Breast epithelium (tissue), 4 donors: ENCODE results near the gene UCK2. TPM values are rescaled to one million over a fixed set of nuclear protein-coding genes. Genes with fewer than 3 reads are reported as not detected.

Source experiments
- DNase-seq, 2 donors: peaks; one replicate each; pipeline ENCODE4 v3.0.0-alpha.2; 2019; ENCODE audit warnings: low spot score in 2 of 2
- H3K27ac ChIP-seq, 2 donors: fragments of 200-600 bp; sonication (generic) in 1 of 2; one replicate each; pipeline ENCODE4 v1.5.1; 2016 to 2019; ENCODE audit warnings: mild to moderate bottlenecking in 1 of 2
- H3K27me3 ChIP-seq, 2 donors: fragments of 200-600 bp; sonication (generic) in 1 of 2; one replicate each; pipeline versions ENCODE4 v1.5.1 to v1.6.0; 2017 to 2019; ENCODE audit warnings: control low read depth in 1 of 2, mild to moderate bottlenecking in 1 of 2
- H3K36me3 ChIP-seq: fragments of 200-600 bp; one replicate; pipeline ENCODE4 v1.5.1; 2019
- H3K4me1 ChIP-seq, 2 donors: fragments of 200-600 bp; sonication (generic); one replicate each; pipeline ENCODE4 v1.5.1; 2016 to 2019; ENCODE audit warnings: control low read depth in 1 of 2
- H3K4me3 ChIP-seq, 3 donors: fragments of 200-600 bp; sonication (generic); 1 replicate in 2 of 3; 2 replicates in 1 of 3; pipeline ENCODE4 v1.5.1; 2016 to 2019; ENCODE audit warnings: mild to moderate bottlenecking in 3 of 3, moderate library complexity in 2 of 3
- H3K9me3 ChIP-seq, 2 donors: fragments of 200-600 bp; sonication (generic) in 1 of 2; one replicate each; pipeline ENCODE4 v1.5.1; 2016 to 2019; ENCODE audit warnings: control low read depth in 1 of 2
- POLR2A ChIP-seq: fragments of 450-650 bp; IDR thresholded peaks from one replicate; pipeline ENCODE4 v1.6.1; 2016; ENCODE audit warnings: antibody characterized with exemption, mild to moderate bottlenecking, moderate library complexity
- POLR2AphosphoS5 ChIP-seq, 3 donors: sonication (generic); formaldehyde crosslinking; IDR thresholded peaks; one replicate each; pipeline ENCODE4 v1.6.1; 2017; ENCODE audit warnings: antibody characterized with exemption in 3 of 3
- intact Hi-C: fragments of 100-400 bp; cut with DNase I; formaldehyde crosslinking; loops from one replicate; pipeline ENCODE4 v1.15.1; 2023; ENCODE audit warnings: low total_unique reads
- total RNA-seq, 3 donors: library from RNA; depleted of rRNA; stranded (reverse); fragments of >200 nt; gene quantifications; one replicate each; pipeline ENCODE4 v1.1.0, GENCODE V29; 2016
- TF ChIP-seq, protein P1 (sequence below), 3 donors: fragments of 450-650 bp; IDR thresholded peaks; one replicate each; pipeline ENCODE4 v1.5.1; 2016 to 2017; ENCODE audit warnings: antibody characterized with exemption in 3 of 3, mild to moderate bottlenecking in 3 of 3, moderate library complexity in 3 of 3

The UCK2 gene
- total RNA-seq, 3 donors from 2014 or later: 13.6 to 51.1 (median 45.9) TPM

DNA sequence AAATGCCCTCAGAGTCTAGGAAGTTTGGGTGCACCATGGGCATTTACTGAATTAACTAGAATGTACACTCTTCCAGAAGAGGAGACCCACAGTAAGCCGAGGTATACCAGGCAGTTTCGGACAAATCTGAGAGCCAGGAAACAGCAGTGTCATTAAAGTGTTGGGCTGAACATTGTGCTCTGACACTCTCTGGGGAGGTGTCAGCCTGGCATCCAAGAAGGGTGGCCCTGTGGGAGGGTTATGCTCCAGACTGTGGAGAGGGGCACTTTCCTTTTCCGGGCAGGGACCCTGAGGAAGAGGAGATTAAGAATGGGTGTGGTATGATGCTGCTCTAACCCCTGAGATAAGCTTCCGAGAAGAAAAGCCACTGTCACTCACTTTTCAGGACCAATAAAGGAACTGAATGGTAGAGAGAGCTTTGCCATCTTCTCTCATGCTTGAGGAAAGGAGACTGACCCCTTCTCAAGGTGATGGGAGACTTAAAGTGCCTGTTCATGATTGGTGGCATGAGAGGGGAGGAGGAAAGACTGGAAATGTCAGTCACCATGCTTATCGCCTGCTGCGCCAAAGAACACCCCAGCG, 98.2 kb downstream of the UCK2 start:
- DNase-seq: no peak
- no peaks in the 10 kb centered on the region for H3K36me3 ChIP-seq
- no peak overlapping the region for H3K27ac ChIP-seq
- intact Hi-C loops: no loop called here
- no peaks in the 10 kb centered on the region for H3K9me3 ChIP-seq
- no peaks in the 10 kb centered on the region for H3K4me1 ChIP-seq
- no peak overlapping the region for H3K4me3 ChIP-seq
- H3K27me3 ChIP-seq: no peaks in the 10 kb centered on the region
- TF ChIP-seq, protein P1, sequence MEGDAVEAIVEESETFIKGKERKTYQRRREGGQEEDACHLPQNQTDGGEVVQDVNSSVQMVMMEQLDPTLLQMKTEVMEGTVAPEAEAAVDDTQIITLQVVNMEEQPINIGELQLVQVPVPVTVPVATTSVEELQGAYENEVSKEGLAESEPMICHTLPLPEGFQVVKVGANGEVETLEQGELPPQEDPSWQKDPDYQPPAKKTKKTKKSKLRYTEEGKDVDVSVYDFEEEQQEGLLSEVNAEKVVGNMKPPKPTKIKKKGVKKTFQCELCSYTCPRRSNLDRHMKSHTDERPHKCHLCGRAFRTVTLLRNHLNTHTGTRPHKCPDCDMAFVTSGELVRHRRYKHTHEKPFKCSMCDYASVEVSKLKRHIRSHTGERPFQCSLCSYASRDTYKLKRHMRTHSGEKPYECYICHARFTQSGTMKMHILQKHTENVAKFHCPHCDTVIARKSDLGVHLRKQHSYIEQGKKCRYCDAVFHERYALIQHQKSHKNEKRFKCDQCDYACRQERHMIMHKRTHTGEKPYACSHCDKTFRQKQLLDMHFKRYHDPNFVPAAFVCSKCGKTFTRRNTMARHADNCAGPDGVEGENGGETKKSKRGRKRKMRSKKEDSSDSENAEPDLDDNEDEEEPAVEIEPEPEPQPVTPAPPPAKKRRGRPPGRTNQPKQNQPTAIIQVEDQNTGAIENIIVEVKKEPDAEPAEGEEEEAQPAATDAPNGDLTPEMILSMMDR (IDR thresholded peaks at IDR 0.05): no peak
- TF ChIP-seq POLR2AphosphoS5 (IDR thresholded peaks at IDR 0.05) (no peak), POLR2A (no peak)

DNA sequence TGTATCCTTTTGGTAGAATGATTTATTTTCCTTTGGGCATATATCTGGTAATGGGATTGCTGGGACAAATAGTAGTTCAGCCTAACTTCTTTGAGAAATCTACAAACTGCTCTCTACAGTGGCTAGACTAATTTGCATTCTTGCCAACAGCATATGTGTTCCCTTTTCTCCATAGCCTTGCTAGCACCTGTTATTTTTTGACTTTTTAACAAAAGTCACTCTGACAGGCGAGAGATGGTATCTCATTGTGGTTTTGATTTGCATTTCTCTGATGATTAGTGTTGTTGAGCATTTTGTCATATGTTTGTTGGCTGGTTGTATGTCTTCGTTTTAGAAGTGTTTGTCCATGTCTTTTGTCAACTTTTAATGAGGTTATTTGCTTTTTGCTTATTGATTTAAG, 99.8 kb downstream of the UCK2 start:
- Histone ChIP-seq H3K4me1 (no peaks in the 10 kb centered on the region), H3K4me3 (no peak overlapping the region), H3K36me3 (no peaks in the 10 kb centered on the region), H3K9me3 (no peaks in the 10 kb centered on the region), H3K27me3 (no peaks in the 10 kb centered on the region), H3K27ac (no peak overlapping the region)
- TF ChIP-seq, protein P1 (IDR thresholded peaks at IDR 0.05): no peak
- TF ChIP-seq POLR2A: no peak
- intact Hi-C loops: no loop called here
- no peak for DNase-seq

DNA sequence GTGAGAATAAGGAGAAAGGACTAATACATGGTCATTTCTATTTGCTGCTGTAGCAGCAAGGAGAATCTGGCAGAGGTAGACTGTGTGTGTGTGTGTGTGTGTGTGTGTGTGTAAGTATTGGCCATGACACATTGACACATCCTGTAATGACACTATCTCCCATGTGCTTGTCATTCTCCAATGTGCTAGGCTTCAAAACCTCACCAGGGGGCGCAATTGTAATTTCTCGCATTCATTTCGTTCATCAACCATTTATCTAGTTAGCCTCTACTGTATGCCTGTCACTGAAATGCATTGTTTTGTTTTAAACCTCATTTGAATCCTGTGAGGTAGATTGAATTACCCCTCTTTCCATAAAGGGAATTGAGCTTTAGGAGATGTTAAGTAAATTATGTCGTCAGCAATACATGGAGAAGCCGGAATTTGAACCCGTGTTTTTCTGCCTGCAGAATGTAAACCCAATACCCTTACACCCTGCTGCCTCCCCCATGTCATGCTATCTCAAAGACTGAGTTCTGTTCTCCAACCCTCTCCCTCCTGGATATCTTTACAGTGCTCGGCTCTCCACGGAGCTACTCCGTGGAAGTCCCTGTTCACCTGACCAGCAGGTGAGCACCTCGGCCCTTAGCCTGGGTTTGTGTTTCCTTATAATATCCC, 100.8 kb downstream of the UCK2 start:
- TF ChIP-seq POLR2A: no peak
- TF ChIP-seq, protein P1 (IDR thresholded peaks at IDR 0.05): peak in 2 of 3 donors; percentile 37 to 49
- no peak for DNase-seq
- intact Hi-C loops: no loop called here

DNA sequence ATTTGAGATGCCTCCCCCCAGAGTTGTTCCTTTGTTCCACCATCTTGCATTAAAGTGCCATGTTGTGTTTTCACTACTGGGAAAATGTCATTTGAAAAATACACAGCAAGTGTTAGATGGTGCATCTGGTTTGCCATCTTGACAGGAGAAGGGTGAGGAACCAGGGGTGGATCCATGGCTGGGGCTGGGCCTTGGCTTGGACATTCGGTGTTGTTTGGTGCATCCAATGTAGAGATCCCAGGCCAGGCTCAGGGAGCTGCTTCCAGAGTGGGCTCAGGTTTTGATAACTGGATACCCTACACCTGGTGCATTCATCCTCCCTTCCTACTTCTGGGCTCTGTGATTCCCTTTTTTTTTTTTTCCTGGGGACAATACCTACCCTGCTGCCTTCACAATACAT, 103.5 kb downstream of the UCK2 start:
- intact Hi-C loops: no loop called here
- no peak overlapping the region for H3K4me3 ChIP-seq
- TF ChIP-seq, protein P1 (IDR thresholded peaks at IDR 0.05): no peak
- TF ChIP-seq POLR2A (no peak), POLR2AphosphoS5 (IDR thresholded peaks at IDR 0.05) (no peak)

More for the DNA sequence above, 100.8 kb downstream of the UCK2 start:
- Histone ChIP-seq H3K9me3 (no peaks in the 10 kb centered on the region), H3K4me1 (no peaks in the 10 kb centered on the region), H3K27me3 (no peaks in the 10 kb centered on the region), H3K36me3 (no peaks in the 10 kb centered on the region), H3K4me3 (no peak overlapping the region), H3K27ac (no peak overlapping the region)

DNA sequence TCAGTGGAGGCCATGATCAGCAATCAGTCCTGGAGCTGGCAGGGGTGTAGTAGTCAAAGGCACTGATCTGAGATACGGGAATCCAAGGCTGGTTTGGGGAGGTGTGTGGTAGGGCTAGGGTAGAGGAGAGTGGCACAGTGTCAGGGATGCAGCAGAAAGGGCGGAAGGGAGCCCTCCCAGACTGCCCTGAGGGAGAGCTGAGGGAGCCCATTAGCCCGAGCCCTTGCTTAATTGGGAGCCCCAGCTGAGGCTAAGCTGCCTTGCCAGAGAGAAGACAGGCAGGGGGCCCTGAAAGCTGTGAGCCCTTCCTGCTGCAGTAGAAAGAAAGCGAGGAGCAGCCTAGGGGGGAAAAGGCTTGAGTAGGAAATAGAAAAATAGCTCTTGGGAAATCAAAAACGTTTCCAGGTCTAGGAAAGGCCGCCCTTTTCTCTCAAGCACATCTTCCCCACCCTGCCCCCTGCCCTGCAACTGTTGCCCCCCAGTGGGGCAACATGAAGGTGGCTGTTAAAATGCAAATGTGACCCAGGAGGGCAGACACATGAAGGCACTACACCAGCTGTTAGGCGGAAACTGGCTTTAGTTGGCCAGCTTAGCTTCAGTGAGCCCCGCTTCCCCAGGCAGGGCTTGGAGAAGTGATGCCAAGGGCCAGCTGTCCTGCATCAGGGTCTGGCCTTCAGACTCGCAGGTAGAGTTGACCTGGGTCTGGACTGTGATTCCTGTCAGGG, 106.2 kb downstream of the UCK2 start:
- Histone ChIP-seq H3K4me1 (no peaks in the 10 kb centered on the region), H3K27ac (no peak overlapping the region), H3K9me3 (no peaks in the 10 kb centered on the region), H3K4me3 (no peak overlapping the region), H3K36me3 (no peaks in the 10 kb centered on the region), H3K27me3 (no peaks in the 10 kb centered on the region)
- TF ChIP-seq, protein P1 (IDR thresholded peaks at IDR 0.05): no peak
- TF ChIP-seq POLR2AphosphoS5 (IDR thresholded peaks at IDR 0.05) (no peak), POLR2A (no peak)
- intact Hi-C loops: no loop called here
- no peak for DNase-seq

More for the DNA sequence above, 103.5 kb downstream of the UCK2 start:
- H3K4me1 ChIP-seq: no peaks in the 10 kb centered on the region
- H3K27ac ChIP-seq: no peak overlapping the region
- no peak for DNase-seq
- H3K27me3 ChIP-seq: no peaks in the 10 kb centered on the region
- no peaks in the 10 kb centered on the region for H3K36me3 ChIP-seq
- no peaks in the 10 kb centered on the region for H3K9me3 ChIP-seq
